ENCODE measurements around the gene FAM174B.

Gene FAM174B

DNA sequence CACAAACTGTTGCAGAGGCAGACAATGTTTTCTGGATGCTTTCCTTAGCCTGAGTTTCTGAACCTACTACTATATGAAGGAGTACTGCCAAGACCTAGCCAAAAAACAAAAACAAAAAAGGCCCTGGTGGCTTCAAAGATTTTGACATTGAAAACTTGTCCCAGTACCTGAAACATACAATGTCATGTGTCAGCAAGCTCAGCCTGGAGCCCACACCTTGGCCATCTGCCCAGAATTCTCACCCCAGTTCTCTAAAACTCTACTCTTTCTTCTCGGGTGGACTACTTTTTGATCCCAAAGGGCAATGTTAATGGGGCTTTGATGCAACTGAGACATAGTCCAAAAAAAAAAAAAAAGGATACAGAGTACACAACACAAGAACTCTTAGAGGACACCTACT, 81.4 kb downstream of the FAM174B start:
- DNase-seq (ENCODE audit: low spot score) (no peak), FAIRE-seq (no peak)

DNA sequence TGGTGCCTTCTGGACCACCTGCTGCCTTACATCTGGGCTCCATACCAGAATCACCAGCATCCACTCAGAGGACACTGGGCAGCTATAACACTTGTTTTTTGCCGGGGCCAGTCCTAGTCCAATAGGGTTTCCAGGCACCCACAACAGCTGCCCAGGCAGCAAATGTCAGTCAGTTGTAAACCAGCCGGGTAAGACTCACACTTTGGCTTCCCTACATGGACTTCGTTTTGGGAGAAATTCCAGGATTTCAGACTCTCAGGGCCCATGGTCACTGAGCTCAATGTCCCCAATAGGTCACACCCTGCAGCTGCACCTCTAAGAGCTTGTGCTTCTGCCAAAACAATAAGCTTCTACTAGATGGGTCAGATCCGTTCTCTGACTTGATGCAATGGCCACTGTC, 83.8 kb downstream of the FAM174B start:
- no peak for FAIRE-seq
- no peak for DNase-seq (ENCODE audit: low spot score)

DNA sequence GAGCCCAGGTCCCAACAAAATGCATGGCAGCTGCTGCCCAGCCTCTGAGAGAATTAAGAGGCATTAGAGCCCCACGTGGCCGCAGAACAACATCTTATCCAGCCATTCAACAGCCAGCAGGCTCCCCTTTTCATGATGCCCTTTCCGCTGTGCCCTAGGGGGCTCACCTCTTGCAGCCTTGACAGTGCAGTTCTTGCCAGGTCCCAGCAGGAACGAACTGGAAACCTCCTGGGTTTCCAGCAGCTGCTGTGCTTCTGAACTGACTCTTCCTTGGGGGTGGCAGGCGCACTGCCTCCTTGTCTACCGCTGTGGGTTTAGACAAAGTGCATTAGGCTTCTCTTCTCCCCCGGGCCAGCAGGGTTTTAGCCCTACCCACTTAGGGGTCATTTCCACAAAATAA, 85.2 kb downstream of the FAM174B start:
- FAIRE-seq = no peak

DNA sequence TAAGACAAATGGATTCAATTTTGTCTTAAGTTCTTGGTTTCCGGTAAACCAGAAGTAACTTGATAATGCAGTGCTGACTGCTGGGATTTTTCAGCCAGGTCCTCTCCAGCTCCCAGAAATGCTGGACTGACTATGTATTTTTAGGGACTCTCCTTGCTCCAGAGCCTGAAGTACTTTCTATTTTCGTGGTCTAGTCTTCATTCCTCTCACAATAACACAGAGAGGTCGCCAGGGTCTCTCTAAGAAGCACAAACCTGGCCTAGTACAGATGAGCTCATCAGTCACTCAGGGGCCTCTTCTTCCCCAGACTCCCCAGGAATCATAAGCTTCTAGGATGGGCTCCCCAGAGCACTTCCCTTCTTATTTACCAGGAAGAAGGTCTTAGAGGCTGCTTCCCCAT, 85.8 kb downstream of the FAM174B start:
- FAIRE-seq = no peak
- DNase-seq (ENCODE audit: low spot score) = no peak

More for the DNA sequence above, 85.2 kb downstream of the FAM174B start:
- DNase-seq (ENCODE audit: low spot score) = no peak
